KMS-11 (cell line): ENCODE results near the gene MID1IP1.

ENCODE experiments used
- H2AFZ ChIP-seq: fragments of 200-600 bp; sonication (generic); 2 replicates; pipeline ENCODE4 v1.6.1; 2016; ENCODE audit warnings: antibody characterized with exemption, mixed run types, low read depth
- H3K27ac ChIP-seq: fragments of 200-600 bp; sonication (generic); 2 replicates; pipeline ENCODE4 v1.6.1; 2016; ENCODE audit warnings: mild to moderate bottlenecking, mixed run types
- H3K27me3 ChIP-seq: fragments of 200-600 bp; sonication (generic); 2 replicates; pipeline ENCODE4 v1.6.1; 2017; ENCODE audit warnings: mild to moderate bottlenecking, low read depth, mixed run types, moderate library complexity; ENCODE audit not compliant: insufficient read depth
- H3K36me3 ChIP-seq: fragments of 200-600 bp; sonication (generic); 2 replicates; pipeline ENCODE4 v1.6.1; 2017; ENCODE audit warnings: mild to moderate bottlenecking, mixed run types; ENCODE audit not compliant: insufficient read depth
- H3K4me1 ChIP-seq: fragments of 200-600 bp; sonication (generic); 2 replicates; pipeline ENCODE4 v1.6.1; 2016; ENCODE audit warnings: mild to moderate bottlenecking, low read depth, mixed run types; ENCODE audit not compliant: poor library complexity, severe bottlenecking
- H3K4me2 ChIP-seq: fragments of 200-600 bp; sonication (generic); 2 replicates; pipeline ENCODE4 v1.7.0; 2016; ENCODE audit warnings: mild to moderate bottlenecking, mixed run types
- H3K4me3 ChIP-seq: fragments of 200-600 bp; sonication (generic); IDR thresholded peaks from 2 replicates; pipeline ENCODE4 v1.6.1; 2017; ENCODE audit warnings: low read depth, low read length, mixed read lengths; ENCODE audit not compliant: insufficient read depth
- H3K79me2 ChIP-seq: fragments of 200-600 bp; sonication (generic); 2 replicates; pipeline ENCODE4 v1.6.1; 2016; ENCODE audit warnings: low read depth, mixed run types; ENCODE audit not compliant: insufficient read depth
- H3K9ac ChIP-seq: fragments of 200-600 bp; sonication (generic); 2 replicates; pipeline ENCODE4 v1.6.1; 2016; ENCODE audit warnings: mild to moderate bottlenecking, mixed run types
- H4K20me1 ChIP-seq: fragments of 200-600 bp; sonication (generic); 2 replicates; pipeline ENCODE4 v1.6.1; 2016; ENCODE audit warnings: mild to moderate bottlenecking, mixed run types; ENCODE audit not compliant: insufficient read depth
- CTCF ChIP-seq: fragments of 200-600 bp; sonication (generic); conservative IDR thresholded peaks from 2 replicates; pipeline ENCODE4 v1.6.1; 2017; ENCODE audit warnings: low read depth, mild to moderate bottlenecking, antibody characterized with exemption, low read length, moderate library complexity, mixed read lengths

The MID1IP1 gene

GRCh38 chrX:38845426-38845825, 44.2 kb downstream of the MID1IP1 start:
- TF ChIP-seq CTCF: no peak
- no peaks in the 10 kb centered on the region for H3K79me2 ChIP-seq
- H3K9ac ChIP-seq: no peak overlapping the region
- no peak overlapping the region for H3K27ac ChIP-seq
- peaks cover 6% of the 10 kb centered on the region for H3K4me1 ChIP-seq
- no peak overlapping the region for H3K4me2 ChIP-seq
- no peaks in the 10 kb centered on the region for H4K20me1 ChIP-seq
- H2AFZ ChIP-seq: no peak overlapping the region
- no peak overlapping the region for H3K4me3 ChIP-seq
- no peaks in the 10 kb centered on the region for H3K27me3 ChIP-seq
- no peaks in the 10 kb centered on the region for H3K36me3 ChIP-seq

GRCh38 chrX:38847206-38847902, 46.1 kb downstream of the MID1IP1 start:
- Histone ChIP-seq H4K20me1 (no peaks in the 10 kb centered on the region), H3K4me1 (peaks cover 6% of the 10 kb centered on the region), H2AFZ (no peak overlapping the region), H3K27ac (no peak overlapping the region), H3K9ac (no peak overlapping the region), H3K27me3 (no peaks in the 10 kb centered on the region), H3K4me3 (no peak overlapping the region), H3K4me2 (no peak overlapping the region), H3K79me2 (no peaks in the 10 kb centered on the region), H3K36me3 (no peaks in the 10 kb centered on the region)
- TF ChIP-seq CTCF: no peak

DNA sequence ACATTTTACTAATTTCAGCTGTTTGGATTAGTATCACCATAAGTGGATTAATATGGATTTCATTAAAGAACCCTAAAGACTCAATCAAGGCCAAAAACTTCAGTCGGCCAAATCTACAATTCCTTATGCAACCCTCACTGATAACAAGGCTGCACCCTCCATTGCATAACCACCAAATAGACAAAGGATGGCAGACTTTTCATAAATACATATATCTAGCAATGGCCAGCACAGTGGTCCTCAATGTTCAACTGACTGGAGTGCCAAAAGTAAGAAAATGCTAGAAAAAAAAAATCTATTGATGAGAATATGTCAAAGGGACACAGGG, 46.6 kb downstream of the MID1IP1 start:
- no peak overlapping the region for H3K27ac ChIP-seq
- H3K36me3 ChIP-seq: no peaks in the 10 kb centered on the region
- no peak for TF ChIP-seq CTCF

DNA sequence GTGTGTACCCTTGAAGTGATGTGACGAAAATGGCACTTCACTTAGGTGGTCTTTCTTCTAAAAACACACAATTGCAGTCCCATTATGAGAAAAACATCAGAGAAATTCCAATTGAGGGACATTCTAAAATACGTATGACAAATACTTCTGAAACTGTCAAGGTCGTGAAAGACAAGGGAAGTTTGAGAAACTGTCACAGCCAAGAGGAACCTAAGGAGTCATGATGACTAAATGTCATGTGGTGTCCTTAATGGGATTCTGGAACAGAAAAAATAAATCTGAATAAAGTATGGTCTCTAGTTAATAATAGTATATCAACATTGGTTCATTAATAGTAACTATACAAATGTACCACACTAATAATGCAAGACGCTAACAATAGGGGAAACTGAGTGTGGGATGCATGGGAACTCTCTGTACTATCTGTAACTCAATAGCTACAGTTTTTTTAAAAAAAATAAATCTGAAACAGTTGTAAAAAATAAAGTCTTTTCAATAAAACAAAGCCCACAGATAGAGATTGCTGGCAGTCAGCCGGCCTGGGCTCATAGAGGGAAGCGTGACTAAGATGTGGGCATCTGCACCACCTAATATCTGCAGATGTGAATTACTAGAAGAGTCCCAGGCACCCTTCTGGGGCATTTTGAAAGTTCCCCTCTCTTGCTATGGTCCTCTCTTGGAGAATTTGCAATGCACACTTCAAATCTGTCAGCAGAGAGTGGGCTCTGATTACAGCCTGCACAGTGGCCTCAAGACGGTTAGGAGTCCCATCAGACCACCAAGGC, 47.6 kb downstream of the MID1IP1 start:
- Histone ChIP-seq H3K27me3 (no peaks in the 10 kb centered on the region), H3K79me2 (no peaks in the 10 kb centered on the region), H3K27ac (no peak overlapping the region), H3K9ac (no peak overlapping the region), H3K4me3 (no peak overlapping the region), H3K4me1 (peaks cover 6% of the 10 kb centered on the region), H4K20me1 (no peaks in the 10 kb centered on the region), H3K4me2 (no peak overlapping the region), H2AFZ (no peak overlapping the region), H3K36me3 (no peaks in the 10 kb centered on the region)
- TF ChIP-seq CTCF: no peak

More for the DNA sequence above, 46.6 kb downstream of the MID1IP1 start:
- Histone ChIP-seq H3K79me2 (no peaks in the 10 kb centered on the region), H3K9ac (no peak overlapping the region), H3K4me2 (no peak overlapping the region), H4K20me1 (no peaks in the 10 kb centered on the region), H3K4me3 (no peak overlapping the region), H3K27me3 (no peaks in the 10 kb centered on the region), H2AFZ (no peak overlapping the region), H3K4me1 (peaks cover 6% of the 10 kb centered on the region)
